Esophagus muscularis mucosa (tissue), 4 donors: ENCODE results near the gene SPOCK3. TPM values are rescaled to one million over a fixed set of nuclear protein-coding genes. Genes with fewer than 3 reads are reported as not detected.

Experiments
- DNase-seq: peaks from one replicate; pipeline ENCODE4 v3.0.0-alpha.2; 2017; ENCODE audit errors: extremely low spot score
- H3K27ac ChIP-seq, 4 donors: fragments of 200-600 bp; sonication (generic); replicated peaks in 1 of 4; 1 replicate in 3 of 4; 2 replicates in 1 of 4; pipeline ENCODE4 v1.5.1; 2016 to 2019; ENCODE audit warnings: mild to moderate bottlenecking in 1 of 4
- H3K27me3 ChIP-seq, 4 donors: fragments of 200-600 bp; sonication (generic); one replicate each; pipeline versions ENCODE4 v1.5.1 to v1.6.0; 2016 to 2019
- H3K36me3 ChIP-seq, 4 donors: fragments of 200-600 bp; sonication (generic); one replicate each; pipeline ENCODE4 v1.5.1; 2016 to 2019
- H3K4me1 ChIP-seq, 4 donors: fragments of 200-600 bp; sonication (generic); one replicate each; pipeline ENCODE4 v1.5.1; 2016 to 2019
- H3K4me3 ChIP-seq, 4 donors: fragments of 200-600 bp; sonication (generic); 1 replicate in 2 of 4; 2 replicates in 2 of 4; pipeline ENCODE4 v1.5.1; 2016 to 2019; ENCODE audit warnings: mild to moderate bottlenecking in 4 of 4, moderate library complexity in 1 of 4
- H3K9me3 ChIP-seq, 4 donors: fragments of 200-600 bp; sonication (generic); 1 replicate in 3 of 4; 2 replicates in 1 of 4; pipeline ENCODE4 v1.5.1; 2016 to 2019
- EP300 ChIP-seq: sonication (generic); formaldehyde crosslinking; IDR thresholded peaks from one replicate; pipeline ENCODE4 v1.6.1; 2017; ENCODE audit warnings: antibody characterized with exemption
- POLR2A ChIP-seq: fragments of 450-650 bp; IDR thresholded peaks from one replicate; pipeline ENCODE4 v1.6.1; 2017; ENCODE audit warnings: antibody characterized with exemption, moderate library complexity, mild to moderate bottlenecking, low read depth
- POLR2AphosphoS5 ChIP-seq, 2 donors: sonication (generic); formaldehyde crosslinking; IDR thresholded peaks; one replicate each; pipeline ENCODE4 v1.6.1; 2017; ENCODE audit warnings: antibody characterized with exemption in 2 of 2
- WGBS: methylation state at CpG from one replicate; pipeline ENCODE4 v1.1.5; 2018; 5-methylcytosine and 5-hydroxymethylcytosine counted together
- intact Hi-C: fragments of 100-400 bp; cut with DNase I; formaldehyde crosslinking; loops from one replicate; pipeline ENCODE4 v1.15.1; 2023
- small RNA-seq, 3 donors: library from RNA; depleted of rRNA; stranded (forward); fragments of <200 nt; gene quantifications; one replicate each; pipeline ENCODE3, GENCODE V24; 2016
- total RNA-seq, 4 donors: library from RNA; depleted of rRNA; stranded (reverse); fragments of >200 nt; gene quantifications; one replicate each; pipeline versions ENCODE4 v1.1.0 to v1.2.1, GENCODE V29; 2016
- TF ChIP-seq, protein P1 (sequence below), 3 experiments: fragments of 200-600 bp in 2 of 3; fragments of 450-650 bp in 1 of 3; sonication (generic) in 2 of 3; IDR thresholded peaks; one replicate each; pipeline ENCODE4 v1.5.1; 2017 to 2019; ENCODE audit warnings: antibody characterized with exemption in 3 of 3, mild to moderate bottlenecking in 2 of 3, moderate library complexity in 1 of 3

Gene SPOCK3
- total RNA-seq, 4 donors from 2014 or later = 0.52 to 5.0 (median 2.3) TPM

DNA sequence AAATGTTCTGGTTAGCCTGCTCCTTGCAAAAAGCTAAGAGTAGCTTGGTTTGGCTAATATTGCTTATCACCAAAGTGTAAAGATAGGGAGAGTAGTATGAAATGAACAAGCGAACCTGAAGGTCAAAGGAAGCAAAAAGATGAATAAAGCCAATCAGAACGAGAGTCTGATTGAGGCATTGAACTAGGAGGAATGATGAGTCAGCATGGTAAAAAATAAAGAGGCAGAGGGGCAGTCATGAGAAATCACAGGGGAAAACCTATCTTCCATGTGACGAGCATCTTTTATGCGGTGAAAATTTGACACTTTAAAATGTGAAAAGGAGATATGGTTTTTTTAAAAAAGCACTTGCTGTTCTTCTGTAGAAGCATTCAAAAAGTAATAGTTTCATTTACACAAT is 533.7 kb downstream of the SPOCK3 start:
- Histone ChIP-seq H3K4me1 (no peaks in the 10 kb centered on the region), H3K4me3 (no peak overlapping the region), H3K27me3 (no peaks in the 10 kb centered on the region), H3K27ac (no peak overlapping the region), H3K36me3 (no peaks in the 10 kb centered on the region), H3K9me3 (peaks cover 0 to 12% (median 7%) of the 10 kb centered on the region in 4 donors)
- no peak for DNase-seq
- intact Hi-C loops = no loop called here
- TF ChIP-seq, protein P1, sequence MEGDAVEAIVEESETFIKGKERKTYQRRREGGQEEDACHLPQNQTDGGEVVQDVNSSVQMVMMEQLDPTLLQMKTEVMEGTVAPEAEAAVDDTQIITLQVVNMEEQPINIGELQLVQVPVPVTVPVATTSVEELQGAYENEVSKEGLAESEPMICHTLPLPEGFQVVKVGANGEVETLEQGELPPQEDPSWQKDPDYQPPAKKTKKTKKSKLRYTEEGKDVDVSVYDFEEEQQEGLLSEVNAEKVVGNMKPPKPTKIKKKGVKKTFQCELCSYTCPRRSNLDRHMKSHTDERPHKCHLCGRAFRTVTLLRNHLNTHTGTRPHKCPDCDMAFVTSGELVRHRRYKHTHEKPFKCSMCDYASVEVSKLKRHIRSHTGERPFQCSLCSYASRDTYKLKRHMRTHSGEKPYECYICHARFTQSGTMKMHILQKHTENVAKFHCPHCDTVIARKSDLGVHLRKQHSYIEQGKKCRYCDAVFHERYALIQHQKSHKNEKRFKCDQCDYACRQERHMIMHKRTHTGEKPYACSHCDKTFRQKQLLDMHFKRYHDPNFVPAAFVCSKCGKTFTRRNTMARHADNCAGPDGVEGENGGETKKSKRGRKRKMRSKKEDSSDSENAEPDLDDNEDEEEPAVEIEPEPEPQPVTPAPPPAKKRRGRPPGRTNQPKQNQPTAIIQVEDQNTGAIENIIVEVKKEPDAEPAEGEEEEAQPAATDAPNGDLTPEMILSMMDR (IDR thresholded peaks at IDR 0.05) = no peak
- TF ChIP-seq POLR2A (no peak), POLR2AphosphoS5 (IDR thresholded peaks at IDR 0.05) (no peak), EP300 (no peak)
- WGBS = 84% methylated on average over 4 of the region's 4 CpGs

DNA sequence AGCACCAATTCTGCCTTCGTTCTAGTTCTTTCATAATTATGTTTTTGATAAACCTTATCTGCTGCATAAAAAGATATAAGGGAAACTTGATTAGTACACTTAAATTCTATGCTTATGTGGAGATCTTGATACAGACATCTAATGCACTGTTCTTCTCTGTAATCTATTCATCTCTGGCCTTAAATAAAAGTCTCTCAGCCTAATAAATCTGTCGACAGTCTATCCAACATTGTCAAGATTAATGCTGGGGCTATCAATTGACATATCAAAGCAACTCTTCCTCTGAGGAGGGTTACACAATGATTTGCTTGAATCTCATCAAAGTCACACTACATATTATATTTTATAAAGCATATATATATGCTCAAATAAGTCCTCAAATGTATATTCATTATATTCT is 545.5 kb downstream of the SPOCK3 start:
- Histone ChIP-seq H3K4me1 (no peaks in the 10 kb centered on the region), H3K36me3 (no peaks in the 10 kb centered on the region), H3K4me3 (no peak overlapping the region), H3K27me3 (no peaks in the 10 kb centered on the region), H3K9me3 (no peaks in the 10 kb centered on the region), H3K27ac (no peak overlapping the region)
- intact Hi-C loops = no loop called here
- WGBS = 66% methylated on average over 2 of the region's 2 CpGs
- no peak for TF ChIP-seq POLR2A
- no peak for TF ChIP-seq POLR2AphosphoS5 (IDR thresholded peaks at IDR 0.05)
- TF ChIP-seq EP300 = no peak
- TF ChIP-seq, protein P1 (IDR thresholded peaks at IDR 0.05) = no peak
- no peak for DNase-seq

GRCh38 chr4:166687828-166688227 is 546.5 kb downstream of the SPOCK3 start:
- WGBS = 76% methylated on average over 1 of the region's 1 CpG

More at GRCh38 chr4:166687828-166688227, 546.5 kb downstream of the SPOCK3 start:
- H3K9me3 ChIP-seq = no peaks in the 10 kb centered on the region
- H3K4me1 ChIP-seq = no peaks in the 10 kb centered on the region
- intact Hi-C loops = no loop called here
- no peak for TF ChIP-seq EP300
- TF ChIP-seq POLR2AphosphoS5 (IDR thresholded peaks at IDR 0.05) = no peak
- no peak for TF ChIP-seq POLR2A
- TF ChIP-seq, protein P1 (IDR thresholded peaks at IDR 0.05) = no peak
- H3K27ac ChIP-seq = no peak overlapping the region
- DNase-seq = no peak
- no peaks in the 10 kb centered on the region for H3K27me3 ChIP-seq
- H3K4me3 ChIP-seq = no peak overlapping the region
- H3K36me3 ChIP-seq = no peaks in the 10 kb centered on the region

Small RNAs within 50 kb of the gene (small RNA-seq; reads per million reads assigned to genes)
- 0 reads per million in 3 donors for gene RNA5SP171
